ENCODE measurements around the gene GLE1. TPM values are rescaled to one million over a fixed set of nuclear protein-coding genes. Genes with fewer than 3 reads are reported as not detected.

GLE1 gene
- total RNA-seq, 1 experiment from 2014 or later: 74.2 TPM

DNA sequence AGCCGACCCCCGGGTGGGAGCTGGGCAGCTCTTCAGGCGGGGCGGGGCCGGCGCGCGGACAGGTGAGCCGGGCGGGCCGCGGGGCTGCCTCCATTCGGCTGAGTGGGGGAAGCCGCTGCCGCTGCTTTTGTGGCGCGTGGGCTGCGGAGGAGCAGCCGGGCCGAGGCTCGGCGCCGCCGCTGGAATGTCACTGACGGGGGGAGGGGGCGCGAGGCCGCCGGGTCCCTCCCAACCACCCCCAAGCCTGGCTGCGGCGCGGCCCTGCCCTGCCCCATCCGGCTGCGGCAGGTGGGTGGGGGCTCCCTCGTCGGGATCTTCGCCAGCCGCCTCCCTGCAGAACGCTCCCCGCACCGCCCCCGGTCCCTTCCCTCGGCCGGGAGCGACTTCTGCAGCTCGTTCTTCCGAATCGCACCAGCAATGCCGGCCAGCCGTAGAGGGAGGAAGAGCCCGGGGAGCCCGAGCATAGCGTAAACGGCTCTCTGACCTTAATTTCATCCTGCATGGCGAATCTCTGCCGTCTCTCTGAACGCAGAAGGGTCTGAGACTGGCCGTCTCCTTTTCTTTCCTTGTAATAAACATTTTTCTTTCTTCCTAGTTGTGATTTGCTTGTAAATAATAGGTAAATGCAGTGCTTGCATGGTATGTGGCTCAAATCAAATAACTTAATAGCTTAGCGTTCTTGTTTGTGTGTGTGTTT is 48.4 kb downstream of the GLE1 start:
- Histone ChIP-seq H2AFZ (peak overlapping the region; percentile 71; the same call in 1 of the 2 replicates), H3K36me3 (ENCODE audit: low read depth) (0 out of 2 replicates have a peak, but pooled peaks cover 6% of the 10 kb centered on the region), H3K27me3 (ENCODE audit: insufficient read depth, low read depth) (no peaks in the 10 kb centered on the region), H3F3A (ENCODE audit: insufficient read depth, low read depth) (peaks cover 42% of the 10 kb centered on the region), H3K4me1 (replicated peaks; ENCODE audit: insufficient read depth) (peaks cover 42% of the 10 kb centered on the region), H3K9me2 (ENCODE audit: insufficient read depth) (no peaks in the 10 kb centered on the region), H3K4me2 (peak overlapping the region; percentile 89), H3K4me3 (peak overlapping the region; percentile 75), H3K79me2 (ENCODE audit: low read depth) (peaks cover 47% of the 10 kb centered on the region), H4K20me1 (ENCODE audit: insufficient read depth) (peaks cover 13% of the 10 kb centered on the region; the same call in 1 of the 2 replicates), H3K9me3 (ENCODE audit: insufficient read depth, low read depth) (no peaks in the 10 kb centered on the region), H3K27ac (peak overlapping the region; percentile 32; the same call in 1 of the 2 replicates)
- peak in 1 of 2 experiments; percentile 59 for DNase-seq
- ChIA-PET POLR2A (ENCODE audit: unreplicated experiment) (interaction anchor here (0.6 to 0.7 kb wide), 4 partner anchors 83 to 1126 kb away, joined by 4 to 7 read pairs (median 4); partner anchors contain the start of gene CERCAM), CTCF (interaction anchor here (0.7 kb wide), 1 partner anchor 364 kb away, joined by 5 read pairs; no protein-coding TSS in a partner anchor)
- no TSS peak for BruUV-seq (replicated peaks)
- intact Hi-C loops (cut with micrococcal nuclease; ENCODE audit: unreplicated experiment): loop anchor here (5.0 to 10.0 kb wide), 2 partner anchors 426 to 502 kb away; partner anchors contain the start of gene PTGES2
- TF ChIP-seq EZH2 (IDR thresholded peaks at IDR 0.05; ENCODE audit: low read depth): no peak
- TF ChIP-seq, protein P1, sequence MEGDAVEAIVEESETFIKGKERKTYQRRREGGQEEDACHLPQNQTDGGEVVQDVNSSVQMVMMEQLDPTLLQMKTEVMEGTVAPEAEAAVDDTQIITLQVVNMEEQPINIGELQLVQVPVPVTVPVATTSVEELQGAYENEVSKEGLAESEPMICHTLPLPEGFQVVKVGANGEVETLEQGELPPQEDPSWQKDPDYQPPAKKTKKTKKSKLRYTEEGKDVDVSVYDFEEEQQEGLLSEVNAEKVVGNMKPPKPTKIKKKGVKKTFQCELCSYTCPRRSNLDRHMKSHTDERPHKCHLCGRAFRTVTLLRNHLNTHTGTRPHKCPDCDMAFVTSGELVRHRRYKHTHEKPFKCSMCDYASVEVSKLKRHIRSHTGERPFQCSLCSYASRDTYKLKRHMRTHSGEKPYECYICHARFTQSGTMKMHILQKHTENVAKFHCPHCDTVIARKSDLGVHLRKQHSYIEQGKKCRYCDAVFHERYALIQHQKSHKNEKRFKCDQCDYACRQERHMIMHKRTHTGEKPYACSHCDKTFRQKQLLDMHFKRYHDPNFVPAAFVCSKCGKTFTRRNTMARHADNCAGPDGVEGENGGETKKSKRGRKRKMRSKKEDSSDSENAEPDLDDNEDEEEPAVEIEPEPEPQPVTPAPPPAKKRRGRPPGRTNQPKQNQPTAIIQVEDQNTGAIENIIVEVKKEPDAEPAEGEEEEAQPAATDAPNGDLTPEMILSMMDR (conservative IDR thresholded peaks at IDR 0.05): no peak

DNA sequence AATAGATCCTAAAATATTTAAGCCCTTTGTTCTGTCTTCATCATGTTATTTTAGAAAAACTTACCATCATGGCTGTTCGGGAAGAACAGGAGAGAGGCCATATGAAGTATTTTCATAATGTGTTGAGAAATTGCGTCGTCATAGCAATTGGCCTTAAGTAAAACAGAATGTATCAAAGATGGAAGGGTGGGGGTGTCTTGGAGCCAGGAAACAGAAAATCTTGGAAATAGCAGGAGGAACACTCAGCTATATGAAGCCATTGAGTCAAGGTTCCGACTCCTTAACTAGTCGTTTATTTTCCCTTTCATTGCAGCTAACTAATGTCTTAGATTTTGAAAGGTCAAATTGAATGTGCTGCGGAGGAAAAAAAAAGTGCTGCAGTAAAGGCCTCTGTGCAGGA is 49.2 kb downstream of the GLE1 start:
- Histone ChIP-seq H3F3A (ENCODE audit: insufficient read depth, low read depth) (peaks cover 50% of the 10 kb centered on the region), H2AFZ (no peak overlapping the region), H3K4me1 (replicated peaks; ENCODE audit: insufficient read depth) (peaks cover 50% of the 10 kb centered on the region), H3K79me2 (ENCODE audit: low read depth) (peaks cover 53% of the 10 kb centered on the region), H3K27me3 (ENCODE audit: insufficient read depth, low read depth) (no peaks in the 10 kb centered on the region), H3K9me2 (ENCODE audit: insufficient read depth) (no peaks in the 10 kb centered on the region), H3K36me3 (ENCODE audit: low read depth) (0 out of 2 replicates have a peak, but pooled peaks cover 6% of the 10 kb centered on the region), H3K4me2 (peak overlapping the region; percentile 89), H3K9me3 (ENCODE audit: insufficient read depth, low read depth) (no peaks in the 10 kb centered on the region), H4K20me1 (ENCODE audit: insufficient read depth) (peaks cover 14% of the 10 kb centered on the region; the same call in 1 of the 2 replicates), H3K4me3 (peak overlapping the region; percentile 75), H3K27ac (peak overlapping the region; percentile 60; the same call in 1 of the 2 replicates)
- DNase-seq: peak in 1 of 2 experiments; percentile 52
- POLR2A ChIA-PET (ENCODE audit: unreplicated experiment): interaction anchor here (0.6 kb wide), 1 partner anchor 1125 kb away, joined by 4 read pairs; no protein-coding TSS in a partner anchor
- intact Hi-C loops (cut with micrococcal nuclease; ENCODE audit: unreplicated experiment): loop anchor here (5.0 to 10.0 kb wide), 2 partner anchors 426 to 501 kb away; partner anchors contain the start of gene PTGES2
- no peak for TF ChIP-seq EZH2 (IDR thresholded peaks at IDR 0.05; ENCODE audit: low read depth)
- TF ChIP-seq, protein P1 (conservative IDR thresholded peaks at IDR 0.05): no peak
- TSS peak; percentile 38 for BruUV-seq (replicated peaks)
- CTCF ChIA-PET: interaction anchor here (0.7 kb wide), 1 partner anchor 363 kb away, joined by 5 read pairs; no protein-coding TSS in a partner anchor

DNA sequence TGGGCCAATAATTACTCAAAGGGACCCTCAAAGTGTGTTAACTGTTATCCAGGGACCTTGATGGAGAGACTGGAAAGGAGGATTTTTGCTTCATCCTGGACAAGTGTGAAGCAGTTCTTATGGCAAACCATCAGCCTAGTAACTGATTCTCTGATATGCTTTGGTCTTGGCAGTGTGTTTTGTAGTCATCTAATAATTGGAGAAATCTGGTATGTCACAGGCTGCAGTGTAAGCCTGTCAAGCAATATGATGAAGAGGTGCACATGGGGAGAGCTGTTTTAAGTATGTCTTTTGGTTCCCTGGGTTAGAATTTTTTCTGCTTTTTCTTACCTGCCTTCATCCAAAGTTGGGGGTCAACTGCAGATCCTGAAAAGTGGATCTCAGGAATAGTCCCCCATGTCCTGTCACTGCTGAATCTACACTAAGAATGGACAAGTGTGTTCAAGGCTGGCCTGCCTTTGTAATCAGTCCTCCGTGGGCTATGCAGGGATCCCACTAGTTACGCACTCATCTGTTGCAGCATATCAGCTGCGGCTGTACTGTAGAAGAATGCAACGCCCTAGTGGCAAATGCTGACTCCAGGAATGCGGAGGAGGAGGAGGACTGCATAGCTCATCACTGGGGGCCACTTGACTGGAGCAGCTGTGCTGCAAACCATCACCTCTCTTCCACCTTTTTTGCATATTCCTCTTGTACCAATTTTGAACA is 49.8 kb downstream of the GLE1 start:
- Histone ChIP-seq H3K27ac (peak overlapping the region; percentile 60), H3K9me3 (ENCODE audit: insufficient read depth, low read depth) (no peaks in the 10 kb centered on the region), H3F3A (ENCODE audit: insufficient read depth, low read depth) (peaks cover 54% of the 10 kb centered on the region), H3K27me3 (ENCODE audit: insufficient read depth, low read depth) (no peaks in the 10 kb centered on the region), H4K20me1 (ENCODE audit: insufficient read depth) (peaks cover 19% of the 10 kb centered on the region), H3K4me2 (peak overlapping the region; percentile 89), H3K4me1 (replicated peaks; ENCODE audit: insufficient read depth) (peaks cover 56% of the 10 kb centered on the region), H3K79me2 (ENCODE audit: low read depth) (peaks cover 59% of the 10 kb centered on the region), H2AFZ (no peak overlapping the region), H3K4me3 (peak overlapping the region; percentile 75), H3K9me2 (ENCODE audit: insufficient read depth) (no peaks in the 10 kb centered on the region), H3K36me3 (ENCODE audit: low read depth) (0 out of 2 replicates have a peak, but pooled peaks cover 6% of the 10 kb centered on the region)
- TF ChIP-seq, protein P1 (conservative IDR thresholded peaks at IDR 0.05): no peak
- no peak for TF ChIP-seq EZH2 (IDR thresholded peaks at IDR 0.05; ENCODE audit: low read depth)
- POLR2A ChIA-PET (ENCODE audit: unreplicated experiment): interaction anchor here (0.6 to 1.1 kb wide), 3 partner anchors 25 to 358 kb away, joined by 3 to 12 read pairs (median 4); no protein-coding TSS in a partner anchor
- intact Hi-C loops (cut with micrococcal nuclease; ENCODE audit: unreplicated experiment): loop anchor here (5.0 to 10.0 kb wide), 2 partner anchors 427 to 500 kb away; partner anchors contain the start of gene PTGES2
- no TSS peak for BruUV-seq (replicated peaks)
- CTCF ChIA-PET: interaction anchor here (0.6 to 0.8 kb wide), 2 partner anchors 353 to 422 kb away, joined by 5 to 6 read pairs; no protein-coding TSS in a partner anchor
- DNase-seq: peak; percentile 58 to 74
